ENCODE results near the gene CNEP1R1. TPM values are rescaled to one million over a fixed set of nuclear protein-coding genes. Genes with fewer than 3 reads are reported as not detected.

Gene CNEP1R1
- 10 to 100 TPM; 30.3 to 45.6 TPM for total RNA-seq

GRCh38 chr16:50024684-50025536 is at the start of gene CNEP1R1:
CNEP1R1 (plus strand) TSS chr16:50025225; CDS start chr16:50025316, 91 bp downstream.

GRCh38 chr16:50065624-50066481 is 40.8 kb downstream of the CNEP1R1 start, which contains the start of gene HEATR3:
HEATR3 (plus strand) TSS chr16:50065970; CDS start chr16:50066132, 162 bp downstream.

Small RNA genes within 50 kb of the gene (small RNA-seq; reads per million reads assigned to genes)
- 0 reads per million in 2 donors for gene RF00017

Other genes starting within 250 kb of the CNEP1R1 start
- gene ZNF423, start 169.1 kb upstream of the CNEP1R1 start, total RNA-seq = under 1 TPM; 0.33 to 0.69 TPM
- 10 to 100 TPM; 22.4 to 32.0 TPM for gene HEATR3, start 40.7 kb downstream of the CNEP1R1 start, total RNA-seq
- 10 to 100 TPM in 1 of 2 donors, 1 to 10 TPM in 1; 9.6 to 11.3 TPM for gene TENT4B, start 128.1 kb downstream of the CNEP1R1 start, total RNA-seq
- gene ADCY7, start 241.3 kb downstream of the CNEP1R1 start, total RNA-seq = 1 to 10 TPM; 3.4 to 9.3 TPM

Measured in melanocyte of skin (primary cell).